Myometrial cell (primary cell): Measurements from ENCODE around the gene CXCL17. TPM values are rescaled to one million over a fixed set of nuclear protein-coding genes. Genes with fewer than 3 reads are reported as not detected.

Experiments
- total RNA-seq: library from RNA; depleted of rRNA; stranded (reverse); fragments of >200 nt; gene quantifications from 2 replicates; pipeline ENCODE4 v1.2.3, GENCODE V29; 2015

The CXCL17 gene, protein sequence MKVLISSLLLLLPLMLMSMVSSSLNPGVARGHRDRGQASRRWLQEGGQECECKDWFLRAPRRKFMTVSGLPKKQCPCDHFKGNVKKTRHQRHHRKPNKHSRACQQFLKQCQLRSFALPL
- total RNA-seq, result not detected in 2 replicates

DNA sequence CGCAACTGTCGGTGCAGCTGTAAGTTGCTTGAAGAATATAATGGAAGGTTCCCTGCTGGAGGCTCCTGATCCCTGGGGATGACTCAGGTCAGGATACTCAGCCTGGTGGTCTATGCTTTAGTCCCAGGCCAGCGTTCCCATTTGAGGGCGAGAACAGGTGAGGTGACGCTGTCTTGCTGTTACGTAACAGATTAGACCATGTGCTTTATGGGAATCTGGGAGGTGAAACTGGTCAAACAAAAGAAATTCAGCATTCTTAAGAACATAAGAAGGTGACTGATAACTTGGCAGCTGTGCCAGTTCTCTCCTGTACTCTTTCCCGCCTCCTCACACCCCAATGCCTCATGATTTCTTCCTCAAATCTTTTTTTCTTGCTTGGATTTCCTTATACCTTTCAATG, at the start of gene CXCL17:
CXCL17 (minus strand) TSS at position 114 of the 400 bp plus-strand sequence. CDS start 114 bp downstream, outside the sequence.

DNA sequence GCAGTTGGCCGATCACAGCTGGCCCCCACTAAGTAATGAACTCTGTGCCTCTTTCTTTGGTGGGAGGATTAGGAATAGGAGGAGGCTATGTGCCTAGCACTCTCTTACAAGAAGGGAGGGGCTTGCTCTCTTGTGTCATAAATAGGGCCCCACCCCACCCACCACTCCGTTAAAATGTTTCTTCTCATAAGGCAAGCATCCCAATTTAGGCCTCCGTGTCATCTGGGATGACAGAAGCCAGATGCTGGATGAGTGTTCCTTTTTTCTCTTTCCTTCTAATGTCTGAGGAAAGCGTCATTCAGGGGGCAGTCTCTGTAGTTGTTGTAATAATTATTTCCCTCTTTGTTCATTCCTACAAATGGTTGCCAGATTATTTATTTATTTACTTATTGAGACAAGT, 15.4 kb downstream of the CXCL17 start, which contains the start of gene LIPE:
LIPE (minus strand) TSS at position 76 of the 400 bp plus-strand sequence. CDS start 239 bp downstream, outside the sequence.

DNA sequence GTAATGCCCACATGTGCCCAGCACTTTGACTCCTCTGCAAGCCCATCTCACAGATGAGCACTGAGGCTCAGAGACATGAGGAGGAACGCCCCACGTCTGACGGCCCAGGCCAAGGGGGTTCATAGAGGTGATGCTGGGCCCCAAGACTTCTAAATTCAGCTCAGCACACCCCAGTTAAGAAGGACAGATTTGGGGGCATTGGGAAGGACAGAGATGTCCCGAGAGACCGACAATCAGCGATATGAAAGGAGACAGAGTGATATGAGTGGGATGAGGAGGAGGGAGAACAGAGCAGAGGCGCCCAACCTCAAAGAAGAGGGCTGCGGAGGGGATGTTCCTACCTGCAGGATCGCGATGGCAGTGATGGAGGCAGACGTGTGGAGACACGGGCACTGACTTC, 52.8 kb downstream of the CXCL17 start, which contains the start of gene CNFN:
CNFN (minus strand) TSS at position 399 of the 400 bp plus-strand sequence. CDS start 1,260 bp downstream, outside the sequence.

Other genes starting within 250 kb of the CXCL17 start
- 22.0 and 35.2 TPM in 2 replicates for gene DEDD2, start 225.3 kb downstream of the CXCL17 start, total RNA-seq
- gene ZNF526, start 222.6 kb downstream of the CXCL17 start, total RNA-seq, result 5.8 TPM in 2 replicates
- gene GSK3A, start 200.3 kb downstream of the CXCL17 start, total RNA-seq, result 14.7 and 16.4 TPM in 2 replicates
- gene ERF, start 187.8 kb downstream of the CXCL17 start, total RNA-seq, result 34.0 and 37.2 TPM in 2 replicates
- gene CIC, start 173.7 kb downstream of the CXCL17 start, total RNA-seq, result 28.5 and 34.0 TPM in 2 replicates
- 3.2 TPM in 1 of 2 replicates, not detected in the other for gene PRR19, start 140.8 kb downstream of the CXCL17 start, total RNA-seq
- 44.4 and 55.8 TPM in 2 replicates for gene PAFAH1B3, start 140.3 kb downstream of the CXCL17 start, total RNA-seq
- gene TMEM145, start 129.6 kb downstream of the CXCL17 start, total RNA-seq, result under 0.01 TPM in 1 of 2 replicates, not detected in the other
- 13.3 and 18.5 TPM in 2 replicates for gene MEGF8, start 117.3 kb downstream of the CXCL17 start, total RNA-seq
- gene CNFN, start 52.6 kb downstream of the CXCL17 start, total RNA-seq, result not detected in 2 replicates
- gene LIPE, start 15.6 kb downstream of the CXCL17 start, total RNA-seq, result 2.0 and 7.3 TPM in 2 replicates
- gene CEACAM1, start 85.5 kb upstream of the CXCL17 start, total RNA-seq, result under 0.01 TPM in 1 of 2 replicates, not detected in the other
- gene CEACAM8, start 152.0 kb upstream of the CXCL17 start, total RNA-seq, result not detected in 2 replicates